SK-N-MC (cell line): ENCODE results near the gene KRT20.

Experiments used
- DNase-seq: peaks from one replicate; pipeline ENCODE4 v3.0.0-alpha.2; 2011; ENCODE audit warnings: low read depth, low spot score
- H3K27ac ChIP-seq: fragments of 200-600 bp; sonication (generic); 2 replicates; pipeline ENCODE4 v1.5.1; 2016; ENCODE audit warnings: mixed run types
- H3K36me3 ChIP-seq: fragments of 200-600 bp; sonication (generic); 2 replicates; pipeline ENCODE4 v1.6.1; 2017; ENCODE audit warnings: antibody characterized with exemption, low read length, mixed read lengths; ENCODE audit not compliant: insufficient read depth
- H3K4me3 ChIP-seq: fragments of 200-600 bp; sonication (generic); 2 replicates; pipeline ENCODE4 v1.5.1; 2016
- H3K9ac ChIP-seq: fragments of 200-600 bp; sonication (generic); 2 replicates; pipeline ENCODE4 v1.8.0; 2017; ENCODE audit warnings: mixed run types, mixed read lengths; ENCODE audit not compliant: insufficient read length
- H3K9me3 ChIP-seq: fragments of 200-600 bp; sonication (generic); 2 replicates; pipeline ENCODE4 v1.6.1; 2017; ENCODE audit warnings: low read depth, mild to moderate bottlenecking, antibody characterized with exemption, low read length, moderate library complexity, mixed read lengths
- EZH2 ChIP-seq: fragments of 200-600 bp; sonication (generic); IDR thresholded peaks from one replicate; pipeline ENCODE4 v1.6.1; 2017; ENCODE audit warnings: antibody characterized with exemption
- FOXP2 ChIP-seq: optimal IDR thresholded peaks from 2 replicates; pipeline ENCODE3; 2011; ENCODE audit warnings: mild to moderate bottlenecking, moderate library complexity; ENCODE audit not compliant: insufficient read depth; ENCODE audit errors: extremely low read length, control extremely low read depth
- POLR2AphosphoS5 ChIP-seq: IDR thresholded peaks from 2 replicates; pipeline ENCODE4 v1.6.1; 2012; ENCODE audit warnings: mild to moderate bottlenecking, low read depth, low read length, borderline replicate concordance

Gene KRT20

GRCh38 chr17:40850293-40850972, 34.6 kb downstream of the KRT20 start:
- H3K27ac ChIP-seq: peak overlapping the region; percentile 87
- no peak for DNase-seq
- TF ChIP-seq FOXP2: no peak
- no peak for TF ChIP-seq POLR2AphosphoS5
- no peak for TF ChIP-seq EZH2
- H3K9me3 ChIP-seq: no peaks in the 10 kb centered on the region
- no peaks in the 10 kb centered on the region for H3K36me3 ChIP-seq
- no peak overlapping the region for H3K4me3 ChIP-seq
- peak overlapping the region; percentile 1 for H3K9ac ChIP-seq

- Histone ChIP-seq H3K9me3 (no peaks in the 10 kb centered on the region), H3K36me3 (no peaks in the 10 kb centered on the region), H3K9ac (no peak overlapping the region), H3K27ac (peak overlapping the region; percentile 87), H3K4me3 (no peak overlapping the region)
- DNase-seq: no peak
- TF ChIP-seq POLR2AphosphoS5: no peak
- no peak for TF ChIP-seq FOXP2
- TF ChIP-seq EZH2: no peak
Observed at GRCh38 chr17:40849723-40850122, 35.3 kb downstream of the KRT20 start.

- Histone ChIP-seq H3K27ac (0 out of 2 replicates have a peak overlapping the region, but pooled peaks have one; percentile 58), H3K9me3 (no peaks in the 10 kb centered on the region), H3K36me3 (no peaks in the 10 kb centered on the region), H3K4me3 (no peak overlapping the region), H3K9ac (no peak overlapping the region)
- TF ChIP-seq FOXP2 (no peak), POLR2AphosphoS5 (no peak), EZH2 (no peak)
- no peak for DNase-seq
Observed at GRCh38 chr17:40848583-40849235, 36.3 kb downstream of the KRT20 start.

- H3K9me3 ChIP-seq: no peaks in the 10 kb centered on the region
- H3K27ac ChIP-seq: peak overlapping the region; percentile 84
- no peak overlapping the region for H3K4me3 ChIP-seq
- no peak for DNase-seq
- TF ChIP-seq FOXP2 (no peak), EZH2 (no peak), POLR2AphosphoS5 (no peak)
- H3K36me3 ChIP-seq: no peaks in the 10 kb centered on the region
- H3K9ac ChIP-seq: no peak overlapping the region
Observed at GRCh38 chr17:40846515-40847144, 38.4 kb downstream of the KRT20 start.

- no peaks in the 10 kb centered on the region for H3K36me3 ChIP-seq
- no peak for DNase-seq
- H3K9me3 ChIP-seq: no peaks in the 10 kb centered on the region
- TF ChIP-seq FOXP2: no peak
- TF ChIP-seq POLR2AphosphoS5: no peak
- TF ChIP-seq EZH2: no peak
- H3K4me3 ChIP-seq: no peak overlapping the region
- no peak overlapping the region for H3K27ac ChIP-seq
- H3K9ac ChIP-seq: no peak overlapping the region
Observed at GRCh38 chr17:40844671-40845107, 40.4 kb downstream of the KRT20 start.

- TF ChIP-seq EZH2 (no peak), POLR2AphosphoS5 (no peak), FOXP2 (no peak)
- no peak overlapping the region for H3K9ac ChIP-seq
- H3K36me3 ChIP-seq: no peaks in the 10 kb centered on the region
- no peak overlapping the region for H3K4me3 ChIP-seq
- no peaks in the 10 kb centered on the region for H3K9me3 ChIP-seq
- no peak overlapping the region for H3K27ac ChIP-seq
- DNase-seq: no peak
Observed at GRCh38 chr17:40843242-40843641, 41.8 kb downstream of the KRT20 start.

GRCh38 chr17:40841246-40841645, 43.8 kb downstream of the KRT20 start:
- TF ChIP-seq EZH2 (no peak), POLR2AphosphoS5 (peak; percentile 44; the same call in 1 of the 2 replicates)
- peak; percentile 82 for DNase-seq
- Histone ChIP-seq H3K4me3 (peak overlapping the region; percentile 6; the same call in 1 of the 2 replicates), H3K27ac (peak overlapping the region; percentile 92), H3K9ac (no peak overlapping the region), H3K9me3 (no peaks in the 10 kb centered on the region), H3K36me3 (no peaks in the 10 kb centered on the region; the same call in 1 of the 2 replicates)

- TF ChIP-seq EZH2: no peak
- TF ChIP-seq POLR2AphosphoS5: no peak
- TF ChIP-seq FOXP2: no peak
- DNase-seq: no peak
- Histone ChIP-seq H3K4me3 (peak overlapping the region; percentile 12; the same call in 1 of the 2 replicates), H3K9ac (peak overlapping the region; percentile 56), H3K9me3 (no peaks in the 10 kb centered on the region), H3K36me3 (peaks cover 13% of the 10 kb centered on the region; the same call in 1 of the 2 replicates), H3K27ac (peak overlapping the region; percentile 94)
Observed at GRCh38 chr17:40839194-40839593, 45.8 kb downstream of the KRT20 start.
